Panc1 (cell line): ENCODE results near the gene PBX1. TPM values are rescaled to one million over a fixed set of nuclear protein-coding genes. Genes with fewer than 3 reads are reported as not detected.
"Not testable (repeated sequence)": the region's sequence is repeated elsewhere in the genome, so short reads cannot be mapped to it uniquely, and the experiment has no call there.

Source experiments
- ATAC-seq: fragments of 200-7000 bp; cut with Tn5 transposase; 2 replicates; pipeline ENCODE4 v1.9.1; 2020; ENCODE audit warnings: mild to moderate bottlenecking, moderate library complexity
- BruUV-seq: library from RNA; stranded (reverse); fragments of 400-500 nt; replicated peaks from 2 replicates; lab custom pipeline; 2021; lab: Mats Ljungman, UMichigan
- CTCF ChIA-PET: fragments of 300-600 bp; sonication (Branson Sonifier 250); formaldehyde crosslinking; loops from one replicate; lab custom pipeline; 2022; ENCODE audit warnings: antibody characterized with exemption; lab: Charles Lee
- POLR2A ChIA-PET: fragments of 300-600 bp; sonication (Branson Sonifier 250); formaldehyde crosslinking; loops from one replicate; lab custom pipeline; 2022; ENCODE audit warnings: antibody characterized with exemption; lab: Charles Lee
- DNase-seq: peaks from one replicate; pipeline ENCODE4 v3.0.0-alpha.2; 2010; ENCODE audit warnings: low read depth, low spot score
- H3K27ac ChIP-seq: 2 replicates; pipeline ENCODE4 v1.5.1; 2011; ENCODE audit warnings: mild to moderate bottlenecking, low read length, inconsistent platforms
- H3K27me3 ChIP-seq: fragments of 200-500 bp; sonication (Bioruptor generic); 2 replicates; pipeline ENCODE4 v1.6.0; 2014; ENCODE audit warnings: low read length, inconsistent platforms; ENCODE audit not compliant: control insufficient read depth, insufficient read depth
- H3K36me3 ChIP-seq: fragments of 200-500 bp; sonication (Bioruptor generic); 2 replicates; pipeline ENCODE4 v1.5.1; 2014; ENCODE audit warnings: inconsistent platforms, mild to moderate bottlenecking, low read length, moderate library complexity; ENCODE audit not compliant: control insufficient read depth, insufficient read depth
- H3K4me1 ChIP-seq: 2 replicates; pipeline ENCODE4 v1.5.1; 2011; ENCODE audit warnings: inconsistent platforms, mild to moderate bottlenecking, low read length, moderate library complexity; ENCODE audit not compliant: control insufficient read depth, insufficient read depth
- H3K4me3 ChIP-seq, 2 experiments: 2 replicates each; pipeline ENCODE4 v1.5.1; 2011 to 2012; ENCODE audit warnings: low read depth in 2 of 2, low read length in 2 of 2, mild to moderate bottlenecking in 2 of 2, inconsistent platforms in 1 of 2, moderate library complexity in 1 of 2
- H3K9me3 ChIP-seq: fragments of 200-500 bp; sonication (Bioruptor generic); 2 replicates; pipeline ENCODE4 v1.5.1; 2014; ENCODE audit warnings: low read depth, mild to moderate bottlenecking, inconsistent platforms, low read length, moderate library complexity; ENCODE audit not compliant: control insufficient read depth, insufficient read depth
- POLR2AphosphoS5 ChIP-seq: IDR thresholded peaks from 2 replicates; pipeline ENCODE4 v1.6.1; 2012; ENCODE audit warnings: mild to moderate bottlenecking, low read depth, low read length, moderate library complexity
- SIN3A ChIP-seq: IDR thresholded peaks from 2 replicates; pipeline ENCODE4 v1.6.1; 2012; ENCODE audit warnings: low read depth, mild to moderate bottlenecking, low read length, moderate library complexity, borderline replicate concordance; ENCODE audit not compliant: insufficient read depth
- TCF7L2 ChIP-seq: IDR thresholded peaks from 2 replicates; pipeline ENCODE4 v1.6.1; 2011; ENCODE audit warnings: mild to moderate bottlenecking, low read depth, low read length, inconsistent platforms
- in situ Hi-C: cut with HindIII; loops from 2 replicates; pipeline ENCODE4 v1.10.0; 2016; ENCODE audit warnings: low sequenced_read_pairs, low pct_unique_long_range_greater_than_20kb
- intact Hi-C: fragments of 100-400 bp; cut with micrococcal nuclease; formaldehyde crosslinking; loops from one replicate; pipeline ENCODE4 v1.10.0; 2022; ENCODE audit not compliant: unreplicated experiment
- total RNA-seq: library from RNA; stranded (reverse); gene quantifications from one replicate; pipeline ENCODE4 v1.2.1, GENCODE V29; 2021; ENCODE audit not compliant: unreplicated experiment
- TF ChIP-seq, protein P1 (sequence below): fragments of 450-650 bp; IDR thresholded peaks from 2 replicates; pipeline ENCODE4 v1.5.1; 2017; ENCODE audit warnings: mild to moderate bottlenecking
- TF ChIP-seq, protein P2 (sequence below), 2 experiments: IDR thresholded peaks; 2 replicates each; pipeline ENCODE4 v1.6.1; 2011 to 2012; ENCODE audit warnings: low read depth in 2 of 2, control low read depth in 1 of 2, low read length in 1 of 2, mild to moderate bottlenecking in 1 of 2, moderate library complexity in 1 of 2; ENCODE audit not compliant: insufficient read depth in 1 of 2

Gene PBX1
- total RNA-seq, 1 experiment from 2014 or later = 2.0 TPM

DNA sequence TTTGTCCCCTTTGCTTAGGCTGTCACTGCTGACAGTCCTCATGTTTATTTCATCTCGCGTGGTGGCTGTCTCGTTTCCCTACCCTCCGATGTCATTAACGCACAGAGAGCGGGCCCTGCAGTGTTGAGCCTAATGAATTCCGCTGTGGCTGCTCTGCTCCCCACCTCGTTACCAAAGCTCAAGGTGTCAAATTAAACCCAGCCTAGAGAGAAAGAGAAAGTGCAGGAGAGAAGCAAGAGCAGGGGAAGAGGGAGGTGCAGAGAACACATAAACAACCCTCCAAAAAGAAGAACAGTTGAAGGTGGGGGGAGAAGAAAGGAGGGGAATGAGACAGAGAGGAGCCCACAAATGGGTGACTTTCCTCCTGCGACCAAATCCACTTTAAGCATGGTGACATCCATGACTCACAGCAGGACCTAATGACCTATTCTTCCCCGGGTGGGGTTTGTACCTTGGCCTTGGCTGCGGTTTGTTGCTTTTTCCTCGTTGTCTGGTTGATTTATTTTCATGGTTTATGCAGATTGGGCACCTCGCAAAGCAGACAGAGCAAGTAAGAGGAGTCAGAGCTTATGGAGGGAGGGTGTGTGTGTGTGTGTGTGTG lies 92.5 kb downstream of the PBX1 start:
- intact Hi-C loops (no loop called here), in situ Hi-C loops (no loop called here)
- H3K27me3 ChIP-seq = no peaks in the 10 kb centered on the region
- no peaks in the 10 kb centered on the region for H3K4me1 ChIP-seq
- H3K4me3 ChIP-seq = no peak overlapping the region
- BruUV-seq = no TSS peak
- no peaks in the 10 kb centered on the region for H3K36me3 ChIP-seq
- ATAC-seq (no peak), DNase-seq (no peak)
- TF ChIP-seq TCF7L2 = no peak
- TF ChIP-seq, protein P1, sequence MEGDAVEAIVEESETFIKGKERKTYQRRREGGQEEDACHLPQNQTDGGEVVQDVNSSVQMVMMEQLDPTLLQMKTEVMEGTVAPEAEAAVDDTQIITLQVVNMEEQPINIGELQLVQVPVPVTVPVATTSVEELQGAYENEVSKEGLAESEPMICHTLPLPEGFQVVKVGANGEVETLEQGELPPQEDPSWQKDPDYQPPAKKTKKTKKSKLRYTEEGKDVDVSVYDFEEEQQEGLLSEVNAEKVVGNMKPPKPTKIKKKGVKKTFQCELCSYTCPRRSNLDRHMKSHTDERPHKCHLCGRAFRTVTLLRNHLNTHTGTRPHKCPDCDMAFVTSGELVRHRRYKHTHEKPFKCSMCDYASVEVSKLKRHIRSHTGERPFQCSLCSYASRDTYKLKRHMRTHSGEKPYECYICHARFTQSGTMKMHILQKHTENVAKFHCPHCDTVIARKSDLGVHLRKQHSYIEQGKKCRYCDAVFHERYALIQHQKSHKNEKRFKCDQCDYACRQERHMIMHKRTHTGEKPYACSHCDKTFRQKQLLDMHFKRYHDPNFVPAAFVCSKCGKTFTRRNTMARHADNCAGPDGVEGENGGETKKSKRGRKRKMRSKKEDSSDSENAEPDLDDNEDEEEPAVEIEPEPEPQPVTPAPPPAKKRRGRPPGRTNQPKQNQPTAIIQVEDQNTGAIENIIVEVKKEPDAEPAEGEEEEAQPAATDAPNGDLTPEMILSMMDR = no peak
- TF ChIP-seq, protein P2, sequence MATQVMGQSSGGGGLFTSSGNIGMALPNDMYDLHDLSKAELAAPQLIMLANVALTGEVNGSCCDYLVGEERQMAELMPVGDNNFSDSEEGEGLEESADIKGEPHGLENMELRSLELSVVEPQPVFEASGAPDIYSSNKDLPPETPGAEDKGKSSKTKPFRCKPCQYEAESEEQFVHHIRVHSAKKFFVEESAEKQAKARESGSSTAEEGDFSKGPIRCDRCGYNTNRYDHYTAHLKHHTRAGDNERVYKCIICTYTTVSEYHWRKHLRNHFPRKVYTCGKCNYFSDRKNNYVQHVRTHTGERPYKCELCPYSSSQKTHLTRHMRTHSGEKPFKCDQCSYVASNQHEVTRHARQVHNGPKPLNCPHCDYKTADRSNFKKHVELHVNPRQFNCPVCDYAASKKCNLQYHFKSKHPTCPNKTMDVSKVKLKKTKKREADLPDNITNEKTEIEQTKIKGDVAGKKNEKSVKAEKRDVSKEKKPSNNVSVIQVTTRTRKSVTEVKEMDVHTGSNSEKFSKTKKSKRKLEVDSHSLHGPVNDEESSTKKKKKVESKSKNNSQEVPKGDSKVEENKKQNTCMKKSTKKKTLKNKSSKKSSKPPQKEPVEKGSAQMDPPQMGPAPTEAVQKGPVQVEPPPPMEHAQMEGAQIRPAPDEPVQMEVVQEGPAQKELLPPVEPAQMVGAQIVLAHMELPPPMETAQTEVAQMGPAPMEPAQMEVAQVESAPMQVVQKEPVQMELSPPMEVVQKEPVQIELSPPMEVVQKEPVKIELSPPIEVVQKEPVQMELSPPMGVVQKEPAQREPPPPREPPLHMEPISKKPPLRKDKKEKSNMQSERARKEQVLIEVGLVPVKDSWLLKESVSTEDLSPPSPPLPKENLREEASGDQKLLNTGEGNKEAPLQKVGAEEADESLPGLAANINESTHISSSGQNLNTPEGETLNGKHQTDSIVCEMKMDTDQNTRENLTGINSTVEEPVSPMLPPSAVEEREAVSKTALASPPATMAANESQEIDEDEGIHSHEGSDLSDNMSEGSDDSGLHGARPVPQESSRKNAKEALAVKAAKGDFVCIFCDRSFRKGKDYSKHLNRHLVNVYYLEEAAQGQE (IDR thresholded peaks at IDR 0.05; ENCODE audit: insufficient read depth in 1 of 2, low read depth in 2 of 2, low read length in 1 of 2) = no peak
- CTCF ChIA-PET = no interaction called here
- POLR2A ChIA-PET = no interaction called here
- H3K27ac ChIP-seq = no peak overlapping the region
- no peaks in the 10 kb centered on the region for H3K9me3 ChIP-seq

DNA sequence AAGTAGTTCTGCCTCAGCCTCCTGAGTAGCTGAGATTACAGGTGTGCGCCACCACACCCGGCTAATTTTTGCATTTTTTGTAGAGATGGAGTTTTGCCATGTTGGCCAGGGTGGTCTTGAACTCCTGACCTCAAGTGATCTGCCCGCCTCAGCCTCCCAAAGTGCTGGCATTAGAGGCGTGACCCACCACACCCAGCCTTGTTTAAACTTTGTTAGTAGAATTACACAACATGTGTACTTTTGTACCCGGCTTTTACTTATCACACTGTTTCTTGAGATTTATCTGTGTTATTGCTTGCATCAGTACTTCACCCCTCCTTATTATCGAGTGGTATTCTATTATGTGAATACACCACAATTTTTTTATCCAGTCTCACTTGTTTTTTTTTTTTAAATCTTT lies 94.0 kb downstream of the PBX1 start:
- intact Hi-C loops, H3K4me3 ChIP-seq, in situ Hi-C loops, H3K27me3 ChIP-seq, DNase-seq, BruUV-seq, POLR2A ChIA-PET, H3K9me3 ChIP-seq, H3K36me3 ChIP-seq, H3K4me1 ChIP-seq, CTCF ChIA-PET, H3K27ac ChIP-seq, ATAC-seq: not testable (repeated sequence)

DNA sequence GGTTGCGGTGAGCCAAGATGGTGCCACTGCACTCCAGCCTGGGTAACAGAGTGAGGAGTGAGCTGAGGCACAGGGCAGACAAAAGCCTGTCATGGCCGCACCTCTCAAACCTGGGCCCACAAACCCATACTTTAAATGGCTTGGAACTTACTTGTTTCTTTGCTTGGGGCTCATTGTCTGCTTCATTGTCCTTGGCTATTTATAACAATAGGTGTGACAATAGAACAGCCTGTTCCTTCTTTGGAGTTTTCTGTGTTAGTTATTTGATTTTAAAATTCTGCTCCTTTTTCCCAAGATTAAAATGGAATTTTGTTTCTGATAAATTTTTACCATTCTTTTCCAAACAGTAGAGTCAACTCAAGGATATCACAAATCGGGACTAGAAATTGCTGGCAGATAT lies 94.7 kb downstream of the PBX1 start:
- intact Hi-C loops = no loop called here
- no peak for ATAC-seq
- H3K9me3 ChIP-seq = no peaks in the 10 kb centered on the region
- no TSS peak for BruUV-seq
- DNase-seq = no peak
- H3K4me1 ChIP-seq = no peaks in the 10 kb centered on the region
- no peak overlapping the region for H3K27ac ChIP-seq
- ChIA-PET CTCF (no interaction called here), POLR2A (no interaction called here)
- no peaks in the 10 kb centered on the region for H3K36me3 ChIP-seq
- H3K4me3 ChIP-seq = no peak overlapping the region
- in situ Hi-C loops = no loop called here
- TF ChIP-seq, protein P1 = no peak
- TF ChIP-seq TCF7L2 (no peak), SIN3A (no peak), POLR2AphosphoS5 (no peak)
- TF ChIP-seq, protein P2 (IDR thresholded peaks at IDR 0.05; ENCODE audit: insufficient read depth in 1 of 2, low read depth in 2 of 2, low read length in 1 of 2) = no peak
- no peaks in the 10 kb centered on the region for H3K27me3 ChIP-seq
